Right renal pelvis (tissue), 4 donors: ENCODE measurements around the gene GSTM1. TPM values are rescaled to one million over a fixed set of nuclear protein-coding genes. Genes with fewer than 3 reads are reported as not detected.
"Not testable (repeated sequence)": the region's sequence is repeated elsewhere in the genome, so short reads cannot be mapped to it uniquely, and the experiment has no call there.

ENCODE experiments used
- DNase-seq, 4 donors: peaks; one replicate each; pipeline ENCODE4 v3.0.0-alpha.2; 2013; ENCODE audit warnings: low read depth in 4 of 4, low spot score in 3 of 4, missing footprints in 1 of 4
- polyA plus RNA-seq, 4 donors: library from polyadenylated mRNA; unstranded; fragments of 120-200 nt; gene quantifications; one replicate each; pipeline ENCODE4 v1.2.1, GENCODE V29; 2013; ENCODE audit not compliant: insufficient read length in 4 of 4

GSTM1 gene
- polyA plus RNA-seq, 4 donors, result 2.4 to 121 (median 3.1) TPM

DNA sequence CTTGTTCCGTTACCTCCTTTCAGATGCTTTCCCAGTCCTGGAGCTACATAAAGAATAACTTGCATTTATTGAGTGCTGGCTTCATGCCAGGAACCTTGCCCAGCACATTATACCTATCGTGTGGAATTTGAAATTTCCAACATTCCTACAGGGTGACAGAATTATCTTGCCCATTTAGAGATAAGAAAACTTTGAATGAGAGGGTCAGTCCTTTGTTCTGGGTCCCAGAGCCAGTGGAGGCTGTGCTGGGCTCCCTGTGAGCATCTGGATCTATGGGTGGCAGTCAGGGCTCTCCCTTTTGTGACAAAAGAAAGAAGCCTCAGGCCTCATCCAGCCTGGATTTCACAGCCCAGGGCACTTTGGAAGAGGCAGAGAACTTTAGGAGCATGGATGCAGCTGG is 28.5 kb upstream of the GSTM1 start:
- DNase-seq, result no peak

DNA sequence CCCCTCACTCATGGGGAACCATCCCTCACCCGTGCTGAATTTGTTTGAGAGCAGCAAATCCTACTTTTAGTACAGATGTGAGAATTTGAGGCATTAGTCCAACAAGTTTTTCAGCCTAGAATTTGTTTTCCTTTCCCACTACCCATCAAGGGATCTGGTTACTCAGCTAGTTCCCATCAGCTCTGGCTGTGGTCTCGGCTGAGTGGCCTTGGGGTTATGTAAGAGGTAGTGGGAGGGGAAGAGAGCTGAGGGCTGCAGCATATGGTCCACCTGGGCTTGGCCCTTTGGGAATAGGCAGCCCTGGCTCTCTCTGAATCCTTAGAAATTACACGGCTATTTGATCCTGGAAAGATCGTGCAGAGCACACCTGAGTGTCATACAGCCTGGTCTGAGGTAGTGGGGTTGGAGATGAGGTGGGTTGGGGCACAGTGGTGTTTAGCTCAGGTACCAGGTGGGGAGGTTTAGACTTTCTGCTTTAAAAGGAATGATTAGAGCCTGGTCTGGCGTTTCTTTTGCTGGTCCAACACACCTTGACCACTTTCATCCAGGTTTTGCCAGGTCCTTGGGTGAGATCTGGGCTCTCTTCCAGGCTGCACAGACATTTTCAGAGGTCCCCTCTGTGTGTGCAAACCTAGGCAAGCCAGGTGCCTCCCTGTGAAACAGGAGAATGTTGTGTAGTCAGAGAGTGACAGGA is 27.5 kb upstream of the GSTM1 start:
- peak in 2 of 4 donors; percentile 29 to 70 for DNase-seq

DNA sequence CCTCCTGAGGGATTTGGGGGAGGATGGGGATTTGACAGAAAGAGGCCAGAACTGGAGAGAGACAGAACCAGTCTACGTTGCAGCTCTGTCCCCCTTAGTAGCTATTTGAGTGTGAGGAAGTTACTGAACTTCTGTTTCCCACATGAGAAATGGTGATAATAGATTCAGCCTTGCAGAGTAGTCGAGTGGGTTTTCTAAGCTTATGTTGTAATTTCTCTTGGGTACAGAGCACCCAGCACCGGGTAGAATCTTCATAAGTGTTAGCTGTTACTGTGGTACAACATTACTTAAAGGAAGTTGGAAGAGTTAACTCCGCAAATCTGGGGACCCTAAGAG is 27.0 kb upstream of the GSTM1 start:
- not testable (repeated sequence) for DNase-seq

DNA sequence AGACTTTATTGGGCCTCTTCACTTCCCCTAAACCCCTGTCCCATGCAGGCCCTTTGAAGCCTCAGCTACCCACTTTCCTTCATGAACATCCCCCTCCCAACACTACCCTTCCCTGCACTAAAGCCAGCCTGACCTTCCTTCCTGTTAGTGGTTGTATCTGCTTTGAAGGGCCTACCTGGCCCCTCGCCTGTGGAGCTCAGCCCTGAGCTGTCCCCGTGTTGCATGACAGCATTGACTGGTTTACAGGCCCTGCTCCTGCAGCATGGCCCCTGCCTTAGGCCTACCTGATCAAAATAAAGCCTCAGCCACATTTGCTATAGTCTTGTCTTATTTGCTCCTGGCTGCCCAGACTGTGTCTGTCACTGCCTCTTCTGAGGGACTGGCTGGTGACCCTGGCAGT is 26.2 kb upstream of the GSTM1 start:
- DNase-seq, result no peak

DNA sequence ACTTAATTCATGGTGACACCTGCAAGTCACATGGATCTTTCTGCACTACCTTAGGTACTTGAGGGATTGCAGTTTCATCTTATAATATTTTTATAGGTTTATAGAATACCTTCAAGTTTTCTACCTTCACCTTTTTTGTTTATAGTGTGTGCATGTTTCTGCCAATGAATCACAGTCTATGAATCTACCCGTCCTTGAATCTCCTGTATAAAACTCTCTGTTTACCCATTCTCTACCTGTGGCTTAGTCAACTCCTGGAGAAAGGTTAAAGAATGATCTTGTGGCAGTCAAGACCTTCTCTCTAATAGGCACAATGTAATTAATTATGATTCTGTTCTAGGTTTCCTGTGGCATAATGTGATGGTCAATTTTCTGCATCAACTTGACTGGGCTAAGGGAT is 22.9 kb upstream of the GSTM1 start:
- no peak for DNase-seq

DNA sequence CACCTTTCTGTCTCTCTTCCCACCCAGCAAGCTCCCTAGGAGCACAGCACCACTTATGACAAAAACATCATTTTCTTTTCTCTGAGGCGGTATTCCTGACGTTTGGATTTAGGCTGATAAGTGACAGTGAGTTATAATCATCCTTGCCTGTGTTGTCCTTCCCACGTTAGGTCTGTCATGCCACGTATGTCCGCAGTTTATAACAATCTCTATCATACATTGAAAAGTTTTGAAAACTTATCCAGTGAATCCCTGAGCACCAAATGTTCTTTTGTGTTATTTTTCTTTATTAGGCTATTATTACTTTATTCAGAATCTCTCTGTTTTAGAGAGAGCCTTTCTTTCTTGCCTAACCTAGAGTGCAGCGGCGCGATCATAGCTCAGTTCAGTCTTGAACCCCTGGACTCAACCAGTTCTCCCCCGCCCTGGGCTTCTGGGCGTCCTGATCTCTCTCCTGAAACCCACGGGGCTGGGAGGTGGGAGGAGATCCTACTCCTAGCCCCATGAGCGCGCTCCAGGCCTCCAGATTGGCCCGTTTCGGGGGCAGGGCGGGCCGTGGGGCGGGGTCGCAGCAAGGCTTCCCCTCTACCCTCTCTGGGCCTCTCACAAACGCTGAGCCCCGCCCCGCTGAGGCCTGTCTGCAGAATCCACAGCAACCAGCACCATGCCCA is 20.0 kb upstream of the GSTM1 start, which contains the start of gene GSTM2:
TSS of gene GSTM2 (plus strand) at position 606 of the 671 bp plus-strand sequence. CDS start at position 665, 59 bp downstream.
- DNase-seq, result peak; percentile 79 to 88 (median 83)

DNA sequence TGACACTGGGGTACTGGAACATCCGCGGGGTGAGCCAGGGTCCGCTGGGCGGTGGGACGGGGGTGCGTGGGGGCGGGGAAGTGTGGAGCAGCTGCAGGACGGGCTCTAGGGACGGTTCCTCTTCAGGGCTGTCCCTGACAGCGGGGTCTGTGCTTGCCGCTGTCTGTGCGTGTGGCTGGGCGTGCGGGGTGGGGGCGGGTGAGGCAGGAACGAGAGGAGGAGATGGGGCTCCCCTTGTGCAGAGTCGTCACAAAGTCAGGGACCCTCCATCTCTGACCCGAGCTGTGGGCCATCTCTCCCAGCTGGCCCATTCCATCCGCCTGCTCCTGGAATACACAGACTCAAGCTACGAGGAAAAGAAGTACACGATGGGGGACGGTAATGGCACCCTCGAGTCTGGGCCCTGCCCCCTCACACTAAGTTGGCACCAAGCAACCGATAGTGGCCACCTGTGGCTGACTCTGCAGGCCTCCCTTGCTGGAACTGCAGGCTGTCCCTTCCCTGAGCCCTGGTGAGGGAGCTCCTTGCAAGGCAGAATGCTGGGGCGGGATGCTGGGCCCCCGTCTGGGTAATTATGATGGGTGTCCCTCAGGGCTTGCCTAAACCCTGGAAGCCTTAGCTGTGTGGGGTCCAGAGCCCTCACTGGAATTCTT is 19.4 kb upstream of the GSTM1 start:
- DNase-seq, result no peak

DNA sequence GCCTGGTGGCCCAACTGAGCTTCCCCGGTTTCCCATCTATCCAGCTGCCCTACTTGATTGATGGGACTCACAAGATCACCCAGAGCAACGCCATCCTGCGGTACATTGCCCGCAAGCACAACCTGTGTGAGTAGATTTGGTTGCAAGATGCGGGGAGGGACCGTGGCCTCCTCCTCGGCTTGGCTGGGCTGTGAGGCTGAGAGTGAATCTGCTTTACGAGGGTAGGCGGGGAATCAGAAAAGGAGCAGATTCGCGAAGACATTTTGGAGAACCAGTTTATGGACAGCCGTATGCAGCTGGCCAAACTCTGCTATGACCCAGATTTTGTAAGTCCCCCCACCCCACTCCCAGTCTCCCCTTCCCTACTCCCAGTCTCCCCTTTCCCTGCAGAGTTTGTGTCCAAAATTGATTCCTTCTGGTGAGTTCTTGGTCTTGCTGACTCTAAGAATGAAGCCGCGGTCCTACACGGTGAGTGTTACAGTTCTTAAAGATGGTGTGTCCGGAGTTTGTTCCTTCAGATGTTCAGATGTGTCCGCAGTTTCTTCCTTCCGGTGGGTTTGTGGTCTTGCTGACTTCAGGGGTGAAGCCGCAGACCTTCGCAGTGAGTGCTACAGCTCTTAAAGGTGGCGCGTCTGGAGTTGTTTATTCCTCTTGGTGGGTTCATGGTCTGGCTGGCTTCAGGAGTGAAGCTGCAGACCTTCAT is 18.2 kb upstream of the GSTM1 start:
- DNase-seq, result no peak

DNA sequence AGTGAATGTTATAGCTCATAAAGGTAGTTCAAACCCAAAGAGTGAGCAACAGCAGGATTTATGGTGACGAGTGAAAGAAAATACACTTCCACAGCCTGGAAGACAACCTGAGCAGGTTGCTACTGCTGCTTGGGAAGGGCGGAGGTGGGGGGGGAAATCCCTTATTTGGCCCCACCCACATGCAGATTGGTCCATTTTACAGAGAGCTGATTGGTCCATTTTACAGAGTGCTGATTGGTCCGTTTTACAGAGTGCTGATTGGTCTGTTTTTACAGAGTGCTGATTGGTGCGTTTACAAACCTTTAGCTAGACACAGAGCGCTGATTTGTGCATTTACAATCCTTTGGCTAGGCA is 17.7 kb upstream of the GSTM1 start:
- DNase-seq, result not testable (repeated sequence)

DNA sequence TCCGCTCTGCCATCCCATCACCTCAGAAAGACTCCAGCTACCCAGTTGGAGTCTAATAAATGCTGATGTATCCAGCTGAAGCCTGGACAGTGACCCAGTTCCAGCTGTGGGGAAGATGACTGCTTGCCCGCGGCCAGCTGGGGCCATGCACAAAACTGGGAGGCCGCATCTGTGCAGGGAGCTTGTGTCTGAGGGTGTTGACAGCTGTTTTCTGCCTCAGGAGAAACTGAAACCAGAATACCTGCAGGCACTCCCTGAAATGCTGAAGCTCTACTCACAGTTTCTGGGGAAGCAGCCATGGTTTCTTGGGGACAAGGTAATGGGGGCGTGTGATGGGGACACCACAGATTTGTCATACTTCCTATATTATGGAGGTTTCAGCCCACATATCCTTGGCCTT is 16.6 kb upstream of the GSTM1 start:
- no peak for DNase-seq

DNA sequence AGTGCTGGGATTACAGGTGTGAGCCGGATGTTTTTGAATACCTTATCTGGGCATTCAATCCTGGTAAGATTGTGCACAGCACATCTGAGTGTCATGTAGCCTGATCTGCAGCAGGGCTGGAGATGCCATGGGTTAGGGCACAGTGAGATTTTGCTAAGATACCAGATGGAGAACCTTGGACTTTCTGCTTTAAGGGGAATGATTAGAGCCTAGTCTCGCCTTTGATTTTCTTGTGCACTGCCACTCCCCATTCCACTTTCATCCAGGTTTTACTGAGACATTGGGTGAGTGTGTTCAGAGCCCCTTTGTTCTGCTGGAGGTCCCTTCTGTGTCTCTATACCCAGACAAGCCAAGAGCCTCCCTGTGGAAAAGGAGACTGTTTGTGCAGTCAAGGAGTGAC is 13.8 kb upstream of the GSTM1 start:
- DNase-seq, result not testable (repeated sequence)

DNA sequence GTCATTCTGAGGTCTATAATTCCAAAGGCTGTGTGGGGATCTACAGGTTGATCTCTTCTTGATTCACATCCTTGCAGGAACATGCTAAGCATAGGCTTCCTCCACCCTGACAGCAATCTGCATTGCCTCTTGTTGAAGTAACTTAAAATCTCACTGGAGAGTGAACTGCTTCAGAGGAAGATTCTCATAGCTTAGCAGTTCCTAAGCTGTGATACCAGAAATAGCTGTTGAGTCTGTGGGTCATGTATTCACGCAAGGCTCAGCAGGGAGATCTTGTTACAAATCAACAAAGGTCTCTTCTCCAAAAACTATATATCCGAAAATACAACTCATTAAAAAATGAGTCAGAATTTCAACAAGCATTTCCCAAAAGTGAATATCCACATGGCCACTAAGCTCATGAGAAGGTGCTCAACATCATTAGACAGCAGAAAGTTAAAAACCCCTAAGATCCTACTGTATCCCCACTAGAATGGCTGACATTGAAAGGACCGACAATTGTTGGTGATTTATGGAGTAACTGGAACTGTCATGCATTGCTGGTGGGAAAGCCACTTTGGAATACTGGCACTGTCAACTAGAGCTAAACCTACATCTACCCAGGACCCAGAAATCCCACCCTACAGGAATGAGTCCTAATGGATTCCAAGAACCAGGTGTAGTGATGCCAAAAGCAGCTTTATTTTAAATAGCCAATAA is 10.8 kb upstream of the GSTM1 start:
- DNase-seq, result not testable (repeated sequence)

DNA sequence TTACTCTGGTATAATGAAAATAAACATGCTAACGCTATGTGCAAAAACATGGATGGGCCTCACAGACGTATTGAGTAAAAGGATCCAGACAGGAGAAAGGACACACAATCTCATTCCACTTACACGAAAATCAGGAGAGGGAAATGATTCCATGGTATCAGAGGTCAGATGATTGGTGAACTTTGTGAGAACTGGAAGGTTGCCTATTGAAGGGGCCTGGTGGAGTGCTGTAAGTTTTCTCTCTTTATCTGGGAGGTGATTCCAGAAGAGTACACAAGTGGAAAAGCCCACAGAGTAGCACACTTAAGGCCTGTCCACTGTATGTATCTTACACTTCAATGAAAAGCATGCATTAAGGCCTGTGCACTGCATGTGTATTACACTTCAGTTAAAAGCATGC is 10.2 kb upstream of the GSTM1 start:
- DNase-seq, result no peak

DNA sequence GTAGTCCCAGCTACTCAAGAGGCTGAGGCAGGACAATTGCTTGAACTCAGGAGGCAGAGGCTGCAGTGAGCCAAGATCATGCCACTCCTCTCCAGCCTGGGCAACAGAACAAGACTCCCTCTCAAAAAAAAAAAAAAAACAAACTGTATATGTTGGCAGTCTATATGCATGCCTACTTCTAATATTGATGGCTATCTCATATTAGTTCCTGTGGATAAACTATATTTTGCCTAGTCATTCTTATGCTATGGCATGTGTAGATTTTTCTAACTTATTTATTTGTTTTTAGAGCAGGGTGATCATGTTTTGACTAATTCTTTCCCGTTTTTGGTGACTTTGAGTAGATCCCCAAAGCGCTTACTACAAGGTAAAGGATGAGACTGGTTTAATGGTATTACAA is 9.0 kb upstream of the GSTM1 start:
- DNase-seq, result not testable (repeated sequence)

DNA sequence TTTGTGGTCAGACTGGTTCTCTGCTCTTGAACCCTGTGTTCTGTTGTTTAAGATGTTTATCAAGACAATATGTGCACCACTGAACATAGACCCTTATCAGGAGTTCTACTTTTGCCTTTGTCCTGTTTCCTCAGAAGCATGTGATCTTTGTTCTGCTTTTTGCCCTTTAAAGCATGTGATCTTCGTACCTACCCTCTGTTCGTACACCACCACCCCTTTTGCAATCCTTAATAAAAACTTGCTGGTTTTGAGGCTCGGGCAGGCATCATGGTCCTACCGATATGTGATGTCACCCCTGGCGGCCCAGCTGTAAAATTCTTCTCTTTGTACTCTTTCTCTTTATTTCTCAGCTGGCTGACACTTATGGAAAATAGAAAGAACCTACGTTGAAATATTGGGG is 2.8 kb upstream of the GSTM1 start:
- not testable (repeated sequence) for DNase-seq

DNA sequence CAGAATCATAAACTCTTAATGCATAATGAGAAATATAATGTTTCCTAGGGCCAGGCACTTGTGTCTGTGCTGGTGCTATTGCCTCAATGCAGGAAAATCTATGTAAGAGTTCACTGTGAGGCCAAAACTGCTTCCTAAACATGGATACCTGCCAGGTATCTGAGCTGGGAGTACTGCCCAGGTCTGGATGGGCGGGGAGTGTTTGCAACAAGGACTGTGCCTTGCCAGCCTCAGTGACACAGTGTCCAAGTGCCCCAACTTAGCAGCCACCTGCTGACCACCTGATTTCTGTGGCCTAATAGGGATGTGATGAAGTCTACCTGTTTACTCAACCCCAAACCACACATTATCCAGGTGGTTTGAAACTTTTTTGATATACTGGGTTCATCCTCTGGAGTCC is 2.2 kb upstream of the GSTM1 start:
- DNase-seq, result not testable (repeated sequence)

DNA sequence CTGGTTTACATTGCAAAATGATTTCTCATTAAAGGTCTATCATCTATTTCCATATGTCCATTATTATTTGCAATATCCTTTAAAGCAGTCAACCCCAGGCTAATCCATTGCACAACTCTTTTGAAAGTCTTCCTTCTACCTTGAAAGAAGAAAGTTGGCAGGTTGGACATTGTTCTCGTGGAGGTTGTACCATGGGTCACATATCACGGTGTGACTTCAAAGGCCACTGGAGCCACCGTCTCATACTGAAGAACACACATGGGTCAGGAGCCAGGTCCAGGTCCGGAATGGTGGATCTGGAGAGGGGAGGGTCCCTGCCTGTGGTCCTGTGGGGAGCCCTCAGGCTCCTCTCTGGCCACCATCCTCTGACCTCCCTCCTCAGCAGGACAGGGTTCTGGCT is 1.7 kb upstream of the GSTM1 start:
- DNase-seq, result not testable (repeated sequence)

DNA sequence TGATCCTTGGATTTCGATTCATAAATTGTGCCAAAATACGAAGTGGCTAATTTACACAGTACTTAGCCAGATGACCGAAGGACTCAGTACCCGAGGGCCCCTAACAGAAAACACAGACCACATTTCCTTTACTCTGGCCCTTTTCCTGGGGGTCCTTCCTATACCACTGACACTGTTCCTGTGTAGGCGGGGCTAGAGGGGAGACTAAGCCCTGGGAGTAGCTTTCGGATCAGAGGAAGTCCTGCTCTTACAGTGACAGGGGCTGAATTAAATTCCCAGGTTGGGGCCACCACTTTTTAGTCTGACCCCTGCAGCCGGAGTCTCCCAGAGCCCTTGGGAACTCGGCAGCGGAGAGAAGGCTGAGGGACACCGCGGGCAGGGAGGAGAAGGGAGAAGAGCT is 508 bp upstream of the GSTM1 start:
- DNase-seq, result not testable (repeated sequence)

DNA sequence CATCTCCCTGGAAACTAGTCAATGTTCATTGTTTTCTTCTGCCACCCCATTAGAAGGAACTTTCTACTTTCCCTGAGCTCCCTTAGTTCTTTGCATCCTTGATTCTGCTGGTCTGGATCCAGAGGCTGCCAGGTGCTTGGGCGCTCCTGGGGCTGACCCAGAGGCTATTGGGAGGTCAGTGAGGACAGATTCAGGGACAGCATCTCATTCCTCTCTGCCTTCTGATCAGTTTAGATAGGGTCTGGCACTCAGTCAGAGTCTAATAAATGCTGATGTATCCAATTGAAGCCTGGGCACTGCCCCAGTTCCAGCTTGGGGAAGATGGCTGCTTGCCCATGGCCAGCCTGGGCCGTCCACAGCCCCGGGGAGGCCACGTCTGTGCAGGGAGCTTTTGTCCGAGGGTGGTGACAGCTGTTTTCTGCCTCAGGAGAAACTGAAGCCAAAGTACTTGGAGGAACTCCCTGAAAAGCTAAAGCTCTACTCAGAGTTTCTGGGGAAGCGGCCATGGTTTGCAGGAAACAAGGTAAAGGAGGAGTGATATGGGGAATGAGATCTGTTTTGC is 2.3 kb downstream of the GSTM1 start:
- no peak for DNase-seq

DNA sequence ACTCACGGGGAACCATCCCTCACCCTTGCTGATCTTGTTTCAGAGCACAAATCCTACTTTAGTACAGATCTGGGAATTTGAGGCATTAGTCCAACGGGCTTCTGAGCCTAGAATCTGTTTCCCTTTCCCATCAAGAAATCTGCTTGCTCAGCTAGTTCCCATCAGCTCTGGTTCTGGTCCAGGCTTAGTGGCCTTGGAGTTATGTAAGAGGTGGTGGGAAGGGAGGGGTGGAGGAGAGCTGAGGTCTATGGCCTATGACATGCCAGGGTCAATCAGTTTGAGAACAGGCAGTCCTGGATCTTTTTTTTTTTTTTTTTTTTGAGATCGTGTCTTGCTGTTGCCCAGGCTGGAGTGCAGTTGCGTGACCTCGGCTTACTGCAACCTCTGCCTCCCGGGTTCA is 4.1 kb downstream of the GSTM1 start:
- DNase-seq, result no peak
